ENCODE measurements around the gene ZNF263. TPM values are rescaled to one million over a fixed set of nuclear protein-coding genes. Genes with fewer than 3 reads are reported as not detected.

ZNF263 gene
- total and polyA plus RNA-seq, 9 of the 15 experiments (the other 6 are each of a cell fraction or from before 2014, with no cell fraction given), result 4.6 to 48.3 (median 31.8) TPM

DNA sequence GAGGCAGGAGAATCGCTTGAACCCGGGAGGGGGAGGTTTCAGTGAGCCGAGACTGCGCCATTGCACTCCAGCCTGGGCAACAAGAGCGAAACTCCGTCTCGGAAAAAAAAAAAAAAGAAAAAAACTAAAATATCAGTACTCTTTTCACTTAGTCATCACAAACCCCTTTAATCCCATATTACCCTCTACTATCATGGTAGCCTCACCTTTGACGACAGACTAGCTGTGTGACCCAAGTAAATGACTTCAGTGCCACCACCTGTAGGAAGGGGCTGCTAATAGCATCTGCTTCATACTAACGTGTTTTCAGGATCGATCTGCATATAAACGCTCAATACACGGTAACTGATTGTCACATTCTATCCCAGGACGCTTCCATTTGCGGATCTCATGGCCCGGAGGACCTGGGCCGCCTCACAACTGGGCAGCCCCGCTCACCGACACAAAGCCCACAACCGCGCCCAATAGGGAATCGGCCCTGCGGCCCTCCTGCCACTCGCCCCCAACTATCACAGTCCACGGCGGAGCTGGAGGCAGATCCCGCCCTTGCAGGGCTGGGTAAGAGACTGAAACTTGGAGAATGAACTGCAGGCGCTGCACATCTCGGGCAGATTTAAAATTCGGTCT is 1.1 kb upstream of the ZNF263 start (continued):
- no peak for TF ChIP-seq CBFB (CRISPR knock-in tag; IDR thresholded peaks at IDR 0.05)
- no peak for TF ChIP-seq ZNF699 (CRISPR knock-in tag; IDR thresholded peaks at IDR 0.05; ENCODE audit: insufficient replicate concordance)
- TF ChIP-seq, protein P1, sequence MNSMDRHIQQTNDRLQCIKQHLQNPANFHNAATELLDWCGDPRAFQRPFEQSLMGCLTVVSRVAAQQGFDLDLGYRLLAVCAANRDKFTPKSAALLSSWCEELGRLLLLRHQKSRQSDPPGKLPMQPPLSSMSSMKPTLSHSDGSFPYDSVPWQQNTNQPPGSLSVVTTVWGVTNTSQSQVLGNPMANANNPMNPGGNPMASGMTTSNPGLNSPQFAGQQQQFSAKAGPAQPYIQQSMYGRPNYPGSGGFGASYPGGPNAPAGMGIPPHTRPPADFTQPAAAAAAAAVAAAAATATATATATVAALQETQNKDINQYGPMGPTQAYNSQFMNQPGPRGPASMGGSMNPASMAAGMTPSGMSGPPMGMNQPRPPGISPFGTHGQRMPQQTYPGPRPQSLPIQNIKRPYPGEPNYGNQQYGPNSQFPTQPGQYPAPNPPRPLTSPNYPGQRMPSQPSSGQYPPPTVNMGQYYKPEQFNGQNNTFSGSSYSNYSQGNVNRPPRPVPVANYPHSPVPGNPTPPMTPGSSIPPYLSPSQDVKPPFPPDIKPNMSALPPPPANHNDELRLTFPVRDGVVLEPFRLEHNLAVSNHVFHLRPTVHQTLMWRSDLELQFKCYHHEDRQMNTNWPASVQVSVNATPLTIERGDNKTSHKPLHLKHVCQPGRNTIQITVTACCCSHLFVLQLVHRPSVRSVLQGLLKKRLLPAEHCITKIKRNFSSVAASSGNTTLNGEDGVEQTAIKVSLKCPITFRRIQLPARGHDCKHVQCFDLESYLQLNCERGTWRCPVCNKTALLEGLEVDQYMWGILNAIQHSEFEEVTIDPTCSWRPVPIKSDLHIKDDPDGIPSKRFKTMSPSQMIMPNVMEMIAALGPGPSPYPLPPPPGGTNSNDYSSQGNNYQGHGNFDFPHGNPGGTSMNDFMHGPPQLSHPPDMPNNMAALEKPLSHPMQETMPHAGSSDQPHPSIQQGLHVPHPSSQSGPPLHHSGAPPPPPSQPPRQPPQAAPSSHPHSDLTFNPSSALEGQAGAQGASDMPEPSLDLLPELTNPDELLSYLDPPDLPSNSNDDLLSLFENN (IDR thresholded peaks at IDR 0.05; ENCODE audit: low read depth in 2 of 2, low read length in 2 of 2), result peak in 1 of 2 experiments; percentile 11; a peak in 1 of 4 replicates
- peak; percentile 40 for TF ChIP-seq TAF1 (IDR thresholded peaks at IDR 0.05; ENCODE audit: control insufficient read depth, extremely low read depth, insufficient read depth, low read length, severe bottlenecking)
- TF ChIP-seq, protein P2, sequence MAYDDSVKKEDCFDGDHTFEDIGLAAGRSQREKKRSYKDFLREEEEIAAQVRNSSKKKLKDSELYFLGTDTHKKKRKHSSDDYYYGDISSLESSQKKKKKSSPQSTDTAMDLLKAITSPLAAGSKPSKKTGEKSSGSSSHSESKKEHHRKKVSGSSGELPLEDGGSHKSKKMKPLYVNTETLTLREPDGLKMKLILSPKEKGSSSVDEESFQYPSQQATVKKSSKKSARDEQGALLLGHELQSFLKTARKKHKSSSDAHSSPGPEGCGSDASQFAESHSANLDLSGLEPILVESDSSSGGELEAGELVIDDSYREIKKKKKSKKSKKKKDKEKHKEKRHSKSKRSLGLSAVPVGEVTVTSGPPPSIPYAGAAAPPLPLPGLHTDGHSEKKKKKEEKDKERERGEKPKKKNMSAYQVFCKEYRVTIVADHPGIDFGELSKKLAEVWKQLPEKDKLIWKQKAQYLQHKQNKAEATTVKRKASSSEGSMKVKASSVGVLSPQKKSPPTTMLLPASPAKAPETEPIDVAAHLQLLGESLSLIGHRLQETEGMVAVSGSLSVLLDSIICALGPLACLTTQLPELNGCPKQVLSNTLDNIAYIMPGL (CRISPR knock-in tag; IDR thresholded peaks at IDR 0.05), result no peak; the same call in 1 of the 2 replicates
- TF ChIP-seq MAFG (tag; conservative IDR thresholded peaks at IDR 0.05), result peak; percentile 65
- peak; percentile 91 for TF ChIP-seq ZNF316 (IDR thresholded peaks at IDR 0.05)
- TF ChIP-seq, protein P3, sequence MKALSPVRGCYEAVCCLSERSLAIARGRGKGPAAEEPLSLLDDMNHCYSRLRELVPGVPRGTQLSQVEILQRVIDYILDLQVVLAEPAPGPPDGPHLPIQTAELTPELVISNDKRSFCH (CRISPR knock-in tag; IDR thresholded peaks at IDR 0.05), result no peak
- TF ChIP-seq, protein P3 (tag; IDR thresholded peaks at IDR 0.05), result no peak
- no peak for TF ChIP-seq POLR3A (IDR thresholded peaks at IDR 0.05; ENCODE audit: borderline replicate concordance, extremely low read depth, insufficient read depth, insufficient read length)
- TF ChIP-seq, protein P4, sequence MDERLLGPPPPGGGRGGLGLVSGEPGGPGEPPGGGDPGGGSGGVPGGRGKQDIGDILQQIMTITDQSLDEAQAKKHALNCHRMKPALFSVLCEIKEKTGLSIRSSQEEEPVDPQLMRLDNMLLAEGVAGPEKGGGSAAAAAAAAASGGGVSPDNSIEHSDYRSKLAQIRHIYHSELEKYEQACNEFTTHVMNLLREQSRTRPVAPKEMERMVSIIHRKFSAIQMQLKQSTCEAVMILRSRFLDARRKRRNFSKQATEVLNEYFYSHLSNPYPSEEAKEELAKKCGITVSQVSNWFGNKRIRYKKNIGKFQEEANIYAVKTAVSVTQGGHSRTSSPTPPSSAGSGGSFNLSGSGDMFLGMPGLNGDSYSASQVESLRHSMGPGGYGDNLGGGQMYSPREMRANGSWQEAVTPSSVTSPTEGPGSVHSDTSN (CRISPR knock-in tag; IDR thresholded peaks at IDR 0.05; ENCODE audit: low read depth), result no peak
- TF ChIP-seq, protein P4 (tag; conservative IDR thresholded peaks at IDR 0.05; ENCODE audit: low read depth), result no peak
- no peak for TF ChIP-seq EP300 (IDR thresholded peaks at IDR 0.05; ENCODE audit: low read length)
- TF ChIP-seq, protein P5, sequence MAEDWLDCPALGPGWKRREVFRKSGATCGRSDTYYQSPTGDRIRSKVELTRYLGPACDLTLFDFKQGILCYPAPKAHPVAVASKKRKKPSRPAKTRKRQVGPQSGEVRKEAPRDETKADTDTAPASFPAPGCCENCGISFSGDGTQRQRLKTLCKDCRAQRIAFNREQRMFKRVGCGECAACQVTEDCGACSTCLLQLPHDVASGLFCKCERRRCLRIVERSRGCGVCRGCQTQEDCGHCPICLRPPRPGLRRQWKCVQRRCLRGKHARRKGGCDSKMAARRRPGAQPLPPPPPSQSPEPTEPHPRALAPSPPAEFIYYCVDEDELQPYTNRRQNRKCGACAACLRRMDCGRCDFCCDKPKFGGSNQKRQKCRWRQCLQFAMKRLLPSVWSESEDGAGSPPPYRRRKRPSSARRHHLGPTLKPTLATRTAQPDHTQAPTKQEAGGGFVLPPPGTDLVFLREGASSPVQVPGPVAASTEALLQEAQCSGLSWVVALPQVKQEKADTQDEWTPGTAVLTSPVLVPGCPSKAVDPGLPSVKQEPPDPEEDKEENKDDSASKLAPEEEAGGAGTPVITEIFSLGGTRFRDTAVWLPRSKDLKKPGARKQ (CRISPR knock-in tag; IDR thresholded peaks at IDR 0.05), result 0 out of 2 replicates have a peak, but pooled peaks have one; percentile 55
- no peak for TF ChIP-seq FOSL1 (tag; conservative IDR thresholded peaks at IDR 0.05)
- TF ChIP-seq ZNF121 (CRISPR knock-in tag; conservative IDR thresholded peaks at IDR 0.05), result no peak
- no peak for TF ChIP-seq FOXA3 (CRISPR knock-in tag; conservative IDR thresholded peaks at IDR 0.05 in 1 of 2, IDR thresholded peaks at IDR 0.05 in 1 of 2)
